Measurements from ENCODE around the gene PTPRU.
"Not testable (repeated sequence)": the region's sequence is repeated elsewhere in the genome, so short reads cannot be mapped to it uniquely, and the experiment has no call there.

The PTPRU gene

DNA sequence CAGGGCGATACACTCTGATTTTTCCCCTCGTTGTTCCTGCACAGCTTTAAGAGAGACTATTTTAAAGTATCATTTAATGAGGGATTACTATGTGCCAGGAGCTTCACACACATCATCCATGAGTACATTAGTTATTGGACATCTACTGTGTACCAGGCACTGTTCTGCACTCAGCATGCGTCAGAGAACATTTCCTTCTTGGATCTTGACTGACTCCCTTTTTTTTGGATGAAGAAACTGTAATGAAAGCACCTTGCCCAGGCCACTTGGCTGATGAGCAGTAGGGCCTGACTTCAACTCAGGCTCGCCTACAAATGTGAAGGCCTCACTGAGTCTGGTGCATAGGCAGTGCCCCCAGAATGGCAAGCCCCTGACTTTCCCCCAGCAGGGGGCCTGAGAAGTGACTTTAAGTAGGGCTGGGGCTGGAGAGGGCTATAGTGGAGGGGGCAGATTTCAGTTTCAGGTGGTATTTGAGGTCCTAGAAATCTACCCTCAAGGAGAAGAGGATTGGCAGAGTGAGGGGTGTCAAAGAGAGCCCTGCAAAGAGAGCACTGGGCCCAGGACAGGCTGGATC lies 50.0 kb downstream of the PTPRU start:
- Histone ChIP-seq H3K36me3 (ENCODE audit: insufficient read depth, low read length) (no peaks in the 10 kb centered on the region), H3K27ac (no peak overlapping the region), H3K9me3 (ENCODE audit: low read depth, low read length) (no peaks in the 10 kb centered on the region), H3K9ac (ENCODE audit: insufficient read length) (no peak overlapping the region), H3K4me3 (no peak overlapping the region)
- DNase-seq (ENCODE audit: low read depth, low spot score) = no peak
- TF ChIP-seq EZH2 (IDR thresholded peaks at IDR 0.05) (no peak), POLR2AphosphoS5 (IDR thresholded peaks at IDR 0.05; ENCODE audit: borderline replicate concordance, low read depth, low read length) (no peak), FOXP2 (optimal IDR thresholded peaks at IDR 0.05; ENCODE audit: control extremely low read depth, extremely low read length, insufficient read depth) (no peak)

DNA sequence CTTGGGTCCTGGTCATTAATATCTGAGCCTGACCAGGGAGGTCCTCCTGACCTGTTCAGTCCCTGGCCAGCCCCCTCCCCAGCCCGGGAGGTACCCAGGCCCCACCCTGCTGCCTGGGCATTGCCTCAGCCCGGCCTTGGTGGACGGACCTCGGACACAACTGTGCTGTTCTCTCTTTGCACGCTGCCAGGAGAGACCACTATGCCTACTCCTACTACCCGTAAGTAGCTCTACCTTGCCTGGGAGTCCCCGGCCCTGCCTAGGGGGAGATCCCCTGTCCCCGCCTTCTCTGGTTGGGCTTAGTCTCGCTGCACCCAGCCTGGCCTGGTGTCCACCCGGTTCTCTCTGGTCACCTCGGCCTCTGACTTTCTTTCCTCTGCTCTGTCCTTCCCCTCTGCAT lies 53.2 kb downstream of the PTPRU start:
- TF ChIP-seq POLR2AphosphoS5 (IDR thresholded peaks at IDR 0.05; ENCODE audit: borderline replicate concordance, low read depth, low read length) = no peak
- TF ChIP-seq EZH2 (IDR thresholded peaks at IDR 0.05) = no peak
- no peak for TF ChIP-seq FOXP2 (optimal IDR thresholded peaks at IDR 0.05; ENCODE audit: control extremely low read depth, extremely low read length, insufficient read depth)
- no peak overlapping the region for H3K27ac ChIP-seq
- no peaks in the 10 kb centered on the region for H3K9me3 ChIP-seq (ENCODE audit: low read depth, low read length)
- no peaks in the 10 kb centered on the region for H3K36me3 ChIP-seq (ENCODE audit: insufficient read depth, low read length)
- no peak for DNase-seq (ENCODE audit: low read depth, low spot score)
- no peak overlapping the region for H3K9ac ChIP-seq (ENCODE audit: insufficient read length)
- no peak overlapping the region for H3K4me3 ChIP-seq

DNA sequence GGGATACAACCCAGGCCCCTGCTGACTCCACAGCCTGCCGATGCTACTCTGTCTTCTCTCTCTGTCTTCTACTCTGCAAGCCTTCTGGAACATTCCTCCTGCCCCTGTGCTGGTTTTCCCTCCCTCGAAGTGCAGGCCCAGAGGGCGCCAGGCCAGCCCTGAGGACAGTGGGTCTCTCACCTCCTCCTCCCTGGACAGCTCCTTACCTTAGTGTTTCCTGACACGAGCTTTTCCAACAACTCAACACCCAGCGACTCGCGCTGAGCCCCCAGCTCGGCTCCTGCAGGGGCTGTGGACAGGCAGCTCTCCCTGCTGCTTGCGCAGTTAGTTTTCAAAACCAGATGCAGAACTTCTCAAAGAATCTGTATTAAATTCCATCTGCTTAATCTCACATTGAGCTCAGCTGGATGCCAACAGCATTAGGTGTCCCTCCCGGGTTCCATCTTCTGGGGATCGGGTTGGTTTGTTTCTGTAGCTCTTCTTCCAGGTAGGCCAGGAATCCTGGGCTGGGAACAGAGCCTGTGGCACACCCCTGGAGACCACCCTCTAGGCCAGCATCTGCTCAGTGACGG lies 54.2 kb downstream of the PTPRU start:
- no peak overlapping the region for H3K4me3 ChIP-seq
- no peak overlapping the region for H3K27ac ChIP-seq
- no peak for DNase-seq (ENCODE audit: low read depth, low spot score)
- TF ChIP-seq EZH2 (IDR thresholded peaks at IDR 0.05) = no peak
- no peak for TF ChIP-seq FOXP2 (optimal IDR thresholded peaks at IDR 0.05; ENCODE audit: control extremely low read depth, extremely low read length, insufficient read depth)
- no peak for TF ChIP-seq POLR2AphosphoS5 (IDR thresholded peaks at IDR 0.05; ENCODE audit: borderline replicate concordance, low read depth, low read length)
- no peak overlapping the region for H3K9ac ChIP-seq (ENCODE audit: insufficient read length)
- H3K36me3 ChIP-seq (ENCODE audit: insufficient read depth, low read length) = no peaks in the 10 kb centered on the region
- no peaks in the 10 kb centered on the region for H3K9me3 ChIP-seq (ENCODE audit: low read depth, low read length)

DNA sequence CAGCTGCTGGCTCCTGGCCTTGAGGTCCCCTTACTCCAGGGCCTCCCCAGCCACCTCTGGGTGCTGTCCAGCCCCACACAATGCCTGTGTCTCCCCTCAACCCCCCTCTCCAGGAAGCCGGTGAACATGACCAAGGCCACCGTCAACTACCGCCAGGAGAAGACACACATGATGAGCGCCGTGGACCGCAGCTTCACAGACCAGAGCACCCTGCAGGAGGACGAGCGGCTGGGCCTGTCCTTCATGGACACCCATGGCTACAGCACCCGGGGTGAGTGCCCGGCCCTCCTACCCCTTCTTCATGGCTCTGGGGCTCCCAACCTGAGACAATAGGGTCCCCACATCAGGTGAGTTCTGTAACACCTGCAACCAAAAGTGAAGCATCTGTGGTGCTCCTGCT lies 55.4 kb downstream of the PTPRU start:
- Histone ChIP-seq H3K9me3 (ENCODE audit: low read depth, low read length) (no peaks in the 10 kb centered on the region), H3K4me3 (no peak overlapping the region), H3K9ac (ENCODE audit: insufficient read length) (no peak overlapping the region), H3K36me3 (ENCODE audit: insufficient read depth, low read length) (no peaks in the 10 kb centered on the region), H3K27ac (no peak overlapping the region)
- TF ChIP-seq POLR2AphosphoS5 (IDR thresholded peaks at IDR 0.05; ENCODE audit: borderline replicate concordance, low read depth, low read length) = no peak
- TF ChIP-seq FOXP2 (optimal IDR thresholded peaks at IDR 0.05; ENCODE audit: control extremely low read depth, extremely low read length, insufficient read depth) = no peak
- no peak for TF ChIP-seq EZH2 (IDR thresholded peaks at IDR 0.05)
- DNase-seq (ENCODE audit: low read depth, low spot score) = no peak

DNA sequence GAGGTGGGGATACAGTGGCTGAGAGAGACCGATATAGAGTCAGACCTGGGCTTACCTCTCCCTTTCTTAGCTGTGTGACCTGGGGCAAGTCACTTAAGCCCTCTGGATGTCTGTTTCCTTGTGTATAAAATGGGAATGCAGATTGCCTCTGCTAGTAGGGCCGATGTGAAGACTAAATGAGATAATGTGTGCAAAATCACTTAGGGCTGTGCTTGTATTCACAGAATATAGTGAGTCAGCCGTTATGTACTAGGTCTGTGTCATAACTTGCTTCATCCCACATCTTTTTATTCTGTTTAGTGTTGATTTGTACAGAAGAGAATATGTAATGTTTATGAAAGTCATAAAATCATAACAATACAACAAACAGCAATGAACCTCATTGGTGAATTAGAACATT lies 56.0 kb downstream of the PTPRU start:
- Histone ChIP-seq H3K36me3 (ENCODE audit: insufficient read depth, low read length) (no peaks in the 10 kb centered on the region), H3K9ac (ENCODE audit: insufficient read length) (no peak overlapping the region), H3K27ac (no peak overlapping the region), H3K4me3 (no peak overlapping the region), H3K9me3 (ENCODE audit: low read depth, low read length) (no peaks in the 10 kb centered on the region)
- DNase-seq (ENCODE audit: low read depth, low spot score) = no peak
- TF ChIP-seq EZH2 (IDR thresholded peaks at IDR 0.05) = no peak
- no peak for TF ChIP-seq FOXP2 (optimal IDR thresholded peaks at IDR 0.05; ENCODE audit: control extremely low read depth, extremely low read length, insufficient read depth)
- TF ChIP-seq POLR2AphosphoS5 (IDR thresholded peaks at IDR 0.05; ENCODE audit: borderline replicate concordance, low read depth, low read length) = no peak

DNA sequence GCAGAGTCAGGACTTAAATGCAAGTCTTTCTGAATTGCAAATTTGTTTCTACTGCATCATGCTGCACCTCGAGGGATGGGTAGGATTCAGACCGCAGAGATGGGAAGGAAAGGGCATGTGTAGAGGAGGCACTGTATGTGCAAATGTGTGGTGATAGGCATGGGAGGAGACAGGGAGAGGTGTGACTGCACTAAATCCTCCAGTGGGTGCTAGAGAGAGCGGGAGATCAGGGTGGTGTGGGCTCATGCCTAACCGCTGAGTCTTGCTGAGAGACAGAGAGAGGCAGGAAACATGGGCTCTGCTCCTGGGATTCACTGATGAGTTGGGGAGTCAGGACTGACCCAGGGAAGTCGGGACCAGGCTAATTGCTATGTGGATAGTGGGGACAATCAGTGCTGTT lies 61.1 kb downstream of the PTPRU start:
- H3K9me3 ChIP-seq (ENCODE audit: low read depth, low read length) = no peaks in the 10 kb centered on the region
- no peak for DNase-seq (ENCODE audit: low read depth, low spot score)
- H3K27ac ChIP-seq = no peak overlapping the region
- no peaks in the 10 kb centered on the region for H3K36me3 ChIP-seq (ENCODE audit: insufficient read depth, low read length)
- H3K4me3 ChIP-seq = no peak overlapping the region
- TF ChIP-seq FOXP2 (optimal IDR thresholded peaks at IDR 0.05; ENCODE audit: control extremely low read depth, extremely low read length, insufficient read depth) = no peak
- TF ChIP-seq POLR2AphosphoS5 (IDR thresholded peaks at IDR 0.05; ENCODE audit: borderline replicate concordance, low read depth, low read length) = no peak
- TF ChIP-seq EZH2 (IDR thresholded peaks at IDR 0.05) = no peak
- H3K9ac ChIP-seq (ENCODE audit: insufficient read length) = no peak overlapping the region

DNA sequence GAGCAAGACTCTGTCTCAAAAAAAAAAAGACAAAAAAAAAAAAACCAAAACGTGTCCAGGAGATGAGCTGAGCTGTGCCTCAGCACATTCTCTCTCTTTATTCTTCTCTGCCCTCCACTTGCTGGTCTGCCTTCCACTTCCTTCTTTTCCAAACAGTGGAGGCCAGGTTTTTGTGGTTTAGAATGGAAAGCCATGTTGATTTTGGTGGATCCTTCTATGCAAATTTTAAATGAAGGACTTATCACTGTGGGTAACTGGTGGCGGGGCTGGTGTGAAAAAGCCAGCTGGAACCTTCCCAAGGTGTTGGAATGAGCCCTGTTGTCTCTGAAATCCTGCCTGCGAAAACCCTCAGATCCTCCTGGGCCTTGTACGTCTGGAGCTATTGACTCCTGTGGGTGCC lies 61.9 kb downstream of the PTPRU start:
- H3K9me3 ChIP-seq (ENCODE audit: low read depth, low read length) = no peaks in the 10 kb centered on the region
- DNase-seq (ENCODE audit: low read depth, low spot score) = no peak

DNA sequence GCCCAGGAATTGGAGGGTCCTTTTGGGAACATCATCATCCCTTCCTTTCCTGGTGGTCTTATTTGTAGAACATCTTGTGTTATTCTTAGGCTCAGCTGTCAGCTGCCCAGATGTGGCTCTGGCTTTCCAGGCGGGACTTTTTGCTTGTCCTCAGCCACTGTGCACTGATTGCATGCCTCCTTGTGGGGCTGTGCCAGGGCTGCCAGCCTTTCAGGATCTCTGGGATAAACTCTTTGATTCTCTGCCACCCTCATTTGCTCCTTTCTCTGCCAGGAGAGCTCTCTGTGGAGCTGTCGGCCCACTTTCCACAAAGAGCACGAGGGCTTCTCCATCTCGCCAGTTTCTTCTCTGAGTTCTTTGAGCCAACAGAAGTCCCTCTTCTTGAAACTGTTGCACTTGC lies 63.1 kb downstream of the PTPRU start:
- Histone ChIP-seq H3K27ac (no peak overlapping the region), H3K9me3 (ENCODE audit: low read depth, low read length) (no peaks in the 10 kb centered on the region), H3K9ac (ENCODE audit: insufficient read length) (no peak overlapping the region), H3K36me3 (ENCODE audit: insufficient read depth, low read length) (no peaks in the 10 kb centered on the region), H3K4me3 (no peak overlapping the region)
- no peak for TF ChIP-seq POLR2AphosphoS5 (IDR thresholded peaks at IDR 0.05; ENCODE audit: borderline replicate concordance, low read depth, low read length)
- TF ChIP-seq FOXP2 (optimal IDR thresholded peaks at IDR 0.05; ENCODE audit: control extremely low read depth, extremely low read length, insufficient read depth) = no peak
- TF ChIP-seq EZH2 (IDR thresholded peaks at IDR 0.05) = no peak
- DNase-seq (ENCODE audit: low read depth, low spot score) = no peak

More for the DNA sequence above, 61.9 kb downstream of the PTPRU start:
- no peak overlapping the region for H3K9ac ChIP-seq (ENCODE audit: insufficient read length)
- H3K4me3 ChIP-seq = no peak overlapping the region
- H3K27ac ChIP-seq = no peak overlapping the region
- no peaks in the 10 kb centered on the region for H3K36me3 ChIP-seq (ENCODE audit: insufficient read depth, low read length)
- no peak for TF ChIP-seq FOXP2 (optimal IDR thresholded peaks at IDR 0.05; ENCODE audit: control extremely low read depth, extremely low read length, insufficient read depth)
- TF ChIP-seq EZH2 (IDR thresholded peaks at IDR 0.05) = no peak
- TF ChIP-seq POLR2AphosphoS5 (IDR thresholded peaks at IDR 0.05; ENCODE audit: borderline replicate concordance, low read depth, low read length) = no peak

DNA sequence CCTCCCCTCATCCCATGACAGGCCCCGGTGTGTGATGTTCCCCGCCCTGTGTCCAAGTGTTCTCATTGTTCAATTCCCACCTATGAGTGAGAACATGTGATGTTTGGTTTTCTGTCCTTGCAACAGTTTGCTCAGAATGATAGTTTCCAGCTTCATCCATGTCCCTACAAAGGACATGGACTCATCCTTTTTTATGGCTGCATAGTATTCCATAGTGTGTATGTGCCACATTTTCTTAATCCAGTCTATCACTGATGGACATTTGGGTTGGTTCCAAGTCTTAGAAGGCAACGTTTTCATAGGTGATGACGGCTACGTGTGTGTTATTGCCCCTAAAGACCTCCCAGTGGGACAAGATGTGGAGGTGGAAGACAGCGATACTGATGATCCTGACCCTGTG lies 65.4 kb downstream of the PTPRU start:
- not testable (repeated sequence) for H3K9ac ChIP-seq (ENCODE audit: insufficient read length); H3K9me3 ChIP-seq (ENCODE audit: low read depth, low read length); H3K36me3 ChIP-seq (ENCODE audit: insufficient read depth, low read length); DNase-seq (ENCODE audit: low read depth, low spot score); H3K27ac ChIP-seq; H3K4me3 ChIP-seq

Measured in SK-N-MC (cell line).